GM21526 (cell line): Measurements from ENCODE around the gene PSKH1.

Experiments
- ATAC-seq: cut with Tn5 transposase; IDR thresholded peaks from one replicate; pipeline ENCODE4 v1.9.1; 2021; ENCODE audit warnings: moderate library complexity; ENCODE audit not compliant: unreplicated experiment, low FRiP score

PSKH1 gene

GRCh38 chr16:67922740-67923139, 29.7 kb downstream of the PSKH1 start:
- ATAC-seq: no peak

GRCh38 chr16:67923414-67924116, 30.5 kb downstream of the PSKH1 start:
- no peak for ATAC-seq

- ATAC-seq: no peak
These were observed 31.3 kb downstream of the PSKH1 start for GRCh38 chr16:67924140-67924906.

GRCh38 chr16:67926181-67926750, 33.2 kb downstream of the PSKH1 start:
- no peak for ATAC-seq

GRCh38 chr16:67927131-67927941, 34.3 kb downstream of the PSKH1 start:
- no peak for ATAC-seq

- no peak for ATAC-seq
These were observed 35.1 kb downstream of the PSKH1 start for GRCh38 chr16:67928147-67928546.

GRCh38 chr16:67928561-67929364, 35.7 kb downstream of the PSKH1 start:
- ATAC-seq: no peak

GRCh38 chr16:67930191-67930590, 37.1 kb downstream of the PSKH1 start:
- ATAC-seq: no peak

GRCh38 chr16:67930678-67931211, 37.7 kb downstream of the PSKH1 start:
- no peak for ATAC-seq

GRCh38 chr16:67931712-67932461, 38.8 kb downstream of the PSKH1 start, which contains the start of gene CTRL:
Gene CTRL (minus strand): TSS chr16:67931862. CDS start chr16:67931852, 10 bp downstream.
- no peak for ATAC-seq

GRCh38 chr16:67932462-67932840, 39.4 kb downstream of the PSKH1 start:
- no peak for ATAC-seq

GRCh38 chr16:67933805-67934204, 40.8 kb downstream of the PSKH1 start:
- ATAC-seq: no peak

- no peak for ATAC-seq
These were observed 41.4 kb downstream of the PSKH1 start for GRCh38 chr16:67934306-67935100.

GRCh38 chr16:67935101-67935401, 42.0 kb downstream of the PSKH1 start:
- no peak for ATAC-seq

GRCh38 chr16:67935402-67936123, 42.5 kb downstream of the PSKH1 start:
- ATAC-seq: peak; percentile 76

- ATAC-seq: no peak
These were observed 43.2 kb downstream of the PSKH1 start, which contains the start of gene PSMB10 for GRCh38 chr16:67936124-67936879. Gene PSMB10 (minus strand): TSS chr16:67936850. CDS start chr16:67936749, 101 bp downstream.
